AG09309 (cell line): ENCODE data around the gene NEURL1B.

Source experiments
- DNase-seq: peaks from one replicate; pipeline ENCODE4 v3.0.0-alpha.2; 2010; ENCODE audit warnings: low read depth
- H3K4me3 ChIP-seq: 2 replicates; pipeline ENCODE4 v1.5.1; 2011; ENCODE audit warnings: mild to moderate bottlenecking, low read depth, low read length, moderate library complexity; ENCODE audit not compliant: control insufficient read depth
- TF ChIP-seq, protein P1 (sequence below): IDR thresholded peaks from 2 replicates; pipeline ENCODE4 v1.5.1; 2011; ENCODE audit warnings: mild to moderate bottlenecking, low read depth, low read length, inconsistent platforms; ENCODE audit not compliant: insufficient read depth, control insufficient read depth; ENCODE audit errors: missing control alignments

Gene NEURL1B

DNA sequence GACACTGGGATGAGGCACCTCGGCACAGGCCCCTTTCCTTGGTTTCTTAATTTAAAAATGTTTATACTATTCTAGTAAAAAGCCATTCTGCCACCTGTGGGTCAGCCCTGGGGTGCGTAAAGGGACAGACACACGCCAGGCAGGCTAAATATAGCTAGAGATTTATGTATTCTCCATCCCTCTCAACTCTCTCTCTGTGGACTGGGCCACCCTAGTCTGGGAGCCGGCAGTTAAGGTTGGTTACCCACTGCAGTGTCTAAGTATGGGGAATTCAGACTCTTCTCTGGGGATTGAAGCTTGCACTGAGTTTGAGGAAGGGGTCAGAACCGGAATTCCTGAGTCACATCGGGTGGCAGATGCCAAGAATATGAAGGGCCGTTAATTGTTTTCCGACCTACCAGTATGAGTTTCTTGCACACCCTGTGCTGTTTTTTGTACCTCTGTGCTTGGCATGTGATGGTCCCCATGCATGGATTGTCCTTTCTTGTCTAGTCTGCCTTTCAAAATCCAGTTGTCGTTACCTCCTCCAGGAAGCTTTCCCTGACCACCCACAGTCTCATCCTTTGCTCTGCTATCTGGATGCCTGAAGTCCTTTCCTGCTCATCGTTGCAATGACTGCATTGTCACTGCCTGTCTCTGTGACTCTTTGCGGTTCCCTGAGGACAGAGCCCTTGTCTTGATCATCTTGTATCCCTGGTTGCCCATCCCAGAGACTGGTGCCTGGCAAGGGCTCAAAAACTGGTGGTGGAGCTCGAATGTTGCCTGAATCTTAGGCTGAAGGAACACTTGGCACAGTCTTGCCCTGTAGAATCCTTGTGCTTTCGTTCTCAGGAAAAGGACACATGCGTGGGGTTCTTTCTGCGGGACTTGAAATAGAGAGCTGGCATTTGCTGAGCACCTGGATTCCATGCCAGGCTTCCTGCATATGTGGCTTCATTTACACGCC lies 2.1 kb downstream of the NEURL1B start:
- no peak overlapping the region for H3K4me3 ChIP-seq
- DNase-seq, result no peak
- TF ChIP-seq, protein P1, sequence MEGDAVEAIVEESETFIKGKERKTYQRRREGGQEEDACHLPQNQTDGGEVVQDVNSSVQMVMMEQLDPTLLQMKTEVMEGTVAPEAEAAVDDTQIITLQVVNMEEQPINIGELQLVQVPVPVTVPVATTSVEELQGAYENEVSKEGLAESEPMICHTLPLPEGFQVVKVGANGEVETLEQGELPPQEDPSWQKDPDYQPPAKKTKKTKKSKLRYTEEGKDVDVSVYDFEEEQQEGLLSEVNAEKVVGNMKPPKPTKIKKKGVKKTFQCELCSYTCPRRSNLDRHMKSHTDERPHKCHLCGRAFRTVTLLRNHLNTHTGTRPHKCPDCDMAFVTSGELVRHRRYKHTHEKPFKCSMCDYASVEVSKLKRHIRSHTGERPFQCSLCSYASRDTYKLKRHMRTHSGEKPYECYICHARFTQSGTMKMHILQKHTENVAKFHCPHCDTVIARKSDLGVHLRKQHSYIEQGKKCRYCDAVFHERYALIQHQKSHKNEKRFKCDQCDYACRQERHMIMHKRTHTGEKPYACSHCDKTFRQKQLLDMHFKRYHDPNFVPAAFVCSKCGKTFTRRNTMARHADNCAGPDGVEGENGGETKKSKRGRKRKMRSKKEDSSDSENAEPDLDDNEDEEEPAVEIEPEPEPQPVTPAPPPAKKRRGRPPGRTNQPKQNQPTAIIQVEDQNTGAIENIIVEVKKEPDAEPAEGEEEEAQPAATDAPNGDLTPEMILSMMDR, result no peak

DNA sequence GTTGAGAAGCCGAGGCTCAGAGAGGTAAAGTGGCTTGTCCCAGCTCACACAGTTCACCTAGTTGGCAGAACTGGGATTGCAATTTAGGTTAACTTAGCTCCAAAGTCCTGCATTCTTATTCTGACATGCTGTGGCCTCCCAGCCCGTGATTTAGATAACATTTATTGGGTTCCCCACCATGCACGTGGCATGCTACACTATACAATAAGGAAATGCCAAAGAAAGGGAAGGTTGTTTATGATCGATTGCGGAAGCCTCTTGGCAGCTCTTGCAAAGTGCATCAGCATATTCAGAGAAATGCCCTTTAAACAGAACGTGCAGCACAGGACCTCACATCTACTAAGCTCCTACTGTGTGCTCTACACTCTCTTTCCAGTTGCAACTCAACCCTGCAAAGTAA lies 3.2 kb downstream of the NEURL1B start:
- no peak for DNase-seq
- TF ChIP-seq, protein P1, result no peak
- H3K4me3 ChIP-seq, result no peak overlapping the region

DNA sequence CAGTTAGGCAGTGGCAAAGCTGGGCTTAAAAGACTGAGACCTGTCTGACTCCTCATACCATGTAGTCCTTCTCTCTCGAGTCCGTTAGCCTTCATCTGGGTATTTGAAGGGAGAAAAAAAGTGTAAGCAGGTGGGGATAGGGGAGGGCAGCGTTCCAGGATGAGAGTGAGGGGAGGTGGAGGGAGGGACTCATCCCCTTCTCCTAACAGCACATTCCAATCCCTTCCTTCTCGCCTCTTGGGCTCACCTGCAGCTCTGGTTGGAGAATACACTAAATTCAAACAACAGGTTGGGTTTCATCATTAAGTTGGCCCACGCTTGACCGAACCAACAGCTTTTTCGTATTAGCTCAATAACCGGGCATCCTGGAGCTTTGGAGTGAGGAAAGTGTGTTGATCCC lies 3.6 kb downstream of the NEURL1B start:
- TF ChIP-seq, protein P1, result no peak
- DNase-seq, result no peak
- no peak overlapping the region for H3K4me3 ChIP-seq

DNA sequence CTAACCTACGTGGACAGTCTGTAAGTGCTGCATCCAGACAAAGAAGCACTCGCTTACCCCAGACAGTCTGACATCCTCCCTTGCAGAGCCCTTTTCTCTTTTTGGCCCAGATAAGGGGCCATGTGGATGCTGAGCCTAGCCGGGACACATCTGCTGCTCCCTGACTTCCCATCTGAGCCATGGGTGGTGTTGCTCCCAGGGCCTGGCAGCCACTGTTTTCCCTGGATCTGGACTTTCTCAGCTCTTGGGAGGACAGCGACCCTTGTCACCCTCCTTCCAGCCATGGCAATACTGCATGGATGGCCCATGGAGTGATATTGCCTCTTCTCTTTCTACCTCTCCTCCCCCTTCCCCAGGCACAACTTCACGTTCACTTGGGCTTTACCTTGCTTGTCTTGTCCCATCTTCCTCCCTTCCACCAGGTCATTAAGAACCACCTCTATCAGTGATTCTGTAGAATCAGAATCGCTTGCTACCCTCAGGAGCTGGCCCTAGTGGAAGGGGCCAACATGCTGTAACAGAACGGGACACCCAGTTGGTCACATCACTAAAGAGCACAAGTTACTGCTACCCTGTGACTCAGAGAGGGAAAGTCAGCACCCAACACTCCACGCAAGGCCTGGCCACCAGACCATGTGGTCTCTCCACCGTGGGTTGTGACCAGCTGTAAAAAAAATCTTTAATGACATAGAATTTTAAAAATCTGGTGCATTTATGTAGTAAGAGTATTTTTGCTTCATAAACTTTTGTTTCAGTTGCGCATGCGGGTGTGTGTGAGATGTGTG lies 4.4 kb downstream of the NEURL1B start:
- TF ChIP-seq, protein P1, result no peak
- DNase-seq, result no peak
- no peak overlapping the region for H3K4me3 ChIP-seq

DNA sequence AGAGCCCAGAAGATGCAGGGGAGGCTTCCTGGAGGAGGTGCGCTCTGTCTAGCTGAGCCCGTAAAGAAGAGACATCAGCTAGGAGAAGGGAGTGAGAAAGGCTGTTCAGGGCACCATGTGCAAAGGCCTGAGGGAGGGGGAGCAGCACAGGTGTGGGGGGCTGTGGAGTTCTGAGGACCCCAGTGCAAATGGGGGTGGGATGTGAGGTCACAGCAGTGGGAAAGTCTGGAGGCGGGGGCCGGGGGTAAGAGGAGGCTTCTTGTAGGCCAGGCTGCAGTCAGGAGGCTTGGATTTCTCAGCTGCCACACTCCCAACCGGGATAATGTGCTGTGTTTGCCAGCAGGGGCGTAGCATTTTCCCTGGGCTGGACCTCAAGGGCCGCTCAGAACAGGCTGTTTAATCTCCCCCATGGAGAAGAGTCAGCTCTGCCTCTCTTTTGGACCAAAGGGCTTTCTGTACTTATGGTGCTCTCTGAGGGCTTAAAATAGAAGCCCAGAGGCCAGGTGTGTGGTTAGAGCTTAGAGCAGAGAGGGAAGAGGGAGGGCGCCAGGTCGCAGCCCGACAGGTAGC lies 5.7 kb downstream of the NEURL1B start:
- no peak for DNase-seq
- TF ChIP-seq, protein P1, result peak; percentile 16
- H3K4me3 ChIP-seq, result no peak overlapping the region

DNA sequence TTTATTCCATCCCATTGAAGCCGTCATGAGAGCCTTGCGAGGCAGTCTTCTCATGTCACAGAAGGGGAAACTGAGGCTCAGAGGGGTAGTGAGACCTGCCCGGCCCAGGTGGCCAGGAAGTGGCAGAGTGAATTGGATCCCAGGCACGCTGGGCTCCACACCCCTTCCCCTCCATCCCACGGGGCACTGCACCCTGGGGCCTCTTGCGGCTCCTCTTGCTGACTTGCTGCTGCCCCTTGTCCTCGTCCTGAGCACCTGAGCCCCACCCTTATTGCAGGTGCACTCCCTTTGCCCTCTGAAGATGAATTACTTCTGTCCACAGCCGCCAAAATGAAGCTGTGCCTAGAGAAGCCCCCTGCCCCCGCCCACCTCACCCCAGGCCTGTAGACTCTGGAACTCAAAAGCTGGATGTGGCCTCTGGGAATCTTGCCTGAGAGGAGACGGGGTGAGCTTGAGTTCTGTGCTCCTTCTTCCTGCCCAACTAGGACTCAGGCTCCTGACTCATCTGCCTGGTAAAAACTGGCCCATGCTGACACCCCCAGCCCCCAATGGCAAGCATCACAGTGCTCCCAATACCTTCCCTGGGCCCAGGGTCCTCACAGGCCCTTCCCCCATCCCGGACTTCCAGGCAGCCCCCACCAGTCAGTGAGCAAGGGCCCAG lies 6.4 kb downstream of the NEURL1B start:
- TF ChIP-seq, protein P1, result no peak
- no peak overlapping the region for H3K4me3 ChIP-seq
- no peak for DNase-seq
